Kidney (tissue), 14 donors: ENCODE data around the gene TMCO5A. TPM values are rescaled to one million over a fixed set of nuclear protein-coding genes. Genes with fewer than 3 reads are reported as not detected.

Experiments
- DNase-seq, 5 donors: peaks; one replicate each; pipeline ENCODE4 v3.0.0-alpha.2; 2013 to 2020
- FAIRE-seq: peaks from 2 replicates; lab custom pipeline; 2012; peaks lifted over from hg19 to GRCh38; lab: Jason Lieb, UNC
- H3K27ac ChIP-seq, 2 donors: one replicate each; pipeline ENCODE4 v1.7.0; 2013; ENCODE audit warnings: low read depth in 2 of 2, low read length in 2 of 2, inconsistent platforms in 1 of 2
- H3K27me3 ChIP-seq: one replicate; pipeline ENCODE4 v1.7.1; 2013; ENCODE audit warnings: low read length, inconsistent platforms; ENCODE audit not compliant: control insufficient read depth, insufficient read depth
- H3K36me3 ChIP-seq, 3 donors: one replicate each; pipeline versions ENCODE4 v1.7.0 to v1.7.1; 2013; ENCODE audit warnings: low read length in 3 of 3, control low read depth in 1 of 3, inconsistent platforms in 1 of 3; ENCODE audit not compliant: insufficient read depth in 3 of 3, control insufficient read depth in 2 of 3
- H3K4me1 ChIP-seq, 3 donors: one replicate each; pipeline versions ENCODE4 v1.7.0 to v1.7.1; 2013; ENCODE audit warnings: low read length in 3 of 3, inconsistent platforms in 1 of 3, low read depth in 1 of 3; ENCODE audit not compliant: control insufficient read depth in 2 of 3, insufficient read depth in 2 of 3
- H3K4me3 ChIP-seq, 3 donors: one replicate each; pipeline versions ENCODE4 v1.7.0 to v1.8.1; 2013; ENCODE audit warnings: low read length in 3 of 3, control low read depth in 1 of 3, inconsistent platforms in 1 of 3
- H3K9ac ChIP-seq, 3 donors: one replicate each; pipeline versions ENCODE4 v1.7.0 to v1.7.1; 2013; ENCODE audit warnings: low read length in 3 of 3, control low read depth in 1 of 3, inconsistent platforms in 1 of 3
- H3K9me3 ChIP-seq, 3 donors: one replicate each; pipeline versions ENCODE4 v1.7.0 to v1.7.1; 2013; ENCODE audit warnings: low read length in 3 of 3, control low read depth in 1 of 3, inconsistent platforms in 1 of 3; ENCODE audit not compliant: control insufficient read depth in 2 of 3, insufficient read depth in 1 of 3
- CTCF ChIP-seq: IDR thresholded peaks from 3 replicates; pipeline ENCODE4 v1.5.1; 2012; ENCODE audit warnings: mild to moderate bottlenecking, moderate library complexity, borderline replicate concordance; ENCODE audit not compliant: insufficient read depth; ENCODE audit errors: extremely low read depth
- intact Hi-C: fragments of 100-400 bp; cut with DNase I; formaldehyde crosslinking; loops from one replicate; pipeline ENCODE4 v1.11.1; 2022
- polyA plus RNA-seq: library from polyadenylated mRNA; stranded (reverse); fragments of 350-450 nt; fragmentation: Illumina TruSeq; extraction: RNeasy Lipid Tissue Mini Kit (QIAGEN cat#74804); gene quantifications from one replicate; pipeline ENCODE4 v1.2.3, GENCODE V29; 2014; ENCODE audit warnings: low read depth, low replicate concordance; ENCODE audit not compliant: insufficient read depth
- total RNA-seq: library from RNA; stranded (reverse); fragmentation: NEBNext Ultra II Directional; extraction: Animal tissue kit (Norgen Biotek cat#: 25700); gene quantifications from one replicate; pipeline ENCODE4 v1.2.1, GENCODE V29; 2021
- donor health status: control.
- donor health status: control.
- donor health status: control.
- donor health status: control.
- donor health status: control.
- donor health status: DM: yes; HTN: yes; CAD: no.
- donor health status: Normal renal cell carcinoma (clear cell type).

TMCO5A gene
- total and polyA plus RNA-seq, 2 donors from 2014 or later, result not detected

GRCh38 chr15:37900326-37901221 lies 33.9 kb upstream of the TMCO5A start:
- H3K4me3 ChIP-seq, result no peak overlapping the region
- no peaks in the 10 kb centered on the region for H3K27me3 ChIP-seq
- intact Hi-C loops, result no loop called here
- H3K36me3 ChIP-seq, result no peaks in the 10 kb centered on the region
- no peak overlapping the region for H3K27ac ChIP-seq
- DNase-seq (no peak), FAIRE-seq (no peak)
- no peak overlapping the region for H3K9ac ChIP-seq
- no peaks in the 10 kb centered on the region for H3K9me3 ChIP-seq
- no peak for TF ChIP-seq CTCF
- no peaks in the 10 kb centered on the region for H3K4me1 ChIP-seq

- Histone ChIP-seq H3K4me1 (no peaks in the 10 kb centered on the region), H3K36me3 (no peaks in the 10 kb centered on the region), H3K27ac (no peak overlapping the region), H3K27me3 (no peaks in the 10 kb centered on the region), H3K9me3 (no peaks in the 10 kb centered on the region), H3K4me3 (no peak overlapping the region), H3K9ac (no peak overlapping the region)
- DNase-seq (no peak), FAIRE-seq (no peak)
- TF ChIP-seq CTCF, result no peak
- intact Hi-C loops, result no loop called here
Observed at GRCh38 chr15:37902126-37902525, 32.3 kb upstream of the TMCO5A start.

GRCh38 chr15:37903919-37904625 lies 30.4 kb upstream of the TMCO5A start:
- FAIRE-seq (no peak), DNase-seq (no peak)
- intact Hi-C loops, result no loop called here
- no peaks in the 10 kb centered on the region for H3K4me1 ChIP-seq
- H3K27me3 ChIP-seq, result no peaks in the 10 kb centered on the region
- no peaks in the 10 kb centered on the region for H3K9me3 ChIP-seq
- H3K36me3 ChIP-seq, result no peaks in the 10 kb centered on the region
- no peak overlapping the region for H3K27ac ChIP-seq
- no peak overlapping the region for H3K9ac ChIP-seq
- H3K4me3 ChIP-seq, result no peak overlapping the region
- TF ChIP-seq CTCF, result no peak
